T-cell (primary cell): Measurements from ENCODE around the gene C11orf16. TPM values are rescaled to one million over a fixed set of nuclear protein-coding genes. Genes with fewer than 3 reads are reported as not detected.
A peak's percentile ranks its signal among the peaks of the same experiment; 100 is the strongest.

Experiments used
- ATAC-seq, 4 experiments: fragments of 200-7000 bp in 3 of 4; fragments of 150-1000 bp in 1 of 4; cut with Tn5 transposase; replicated peaks in 1 of 4; 1 replicate in 3 of 4; 2 replicates in 1 of 4; pipeline ENCODE4 v1.10.0; 2021; ENCODE audit warnings: moderate library complexity in 3 of 4, mild to moderate bottlenecking in 2 of 4, moderate number of reproducible peaks in 1 of 4
- CTCF ChIA-PET, 2 donors: fragments of 300-600 bp; sonication (Branson Sonifier 250); formaldehyde crosslinking; loops; one replicate each; lab custom pipeline; 2022; ENCODE audit warnings: antibody characterized with exemption in 2 of 2; lab: Charles Lee
- POLR2A ChIA-PET, 2 donors: fragments of 300-600 bp; sonication (Branson Sonifier 250); formaldehyde crosslinking; loops; one replicate each; lab custom pipeline; 2022; ENCODE audit warnings: antibody characterized with exemption in 2 of 2; lab: Charles Lee
- DNase-seq, 35 experiments: peaks; one replicate each; pipeline versions ENCODE4 v3.0.0 to v3.0.0-alpha.2; 2013 to 2023
- H3K27ac ChIP-seq: one replicate; pipeline ENCODE4 v1.5.1; 2013; ENCODE audit warnings: low read length
- H3K27me3 ChIP-seq, 2 experiments: replicated peaks in 1 of 2; 1 replicate in 1 of 2; 2 replicates in 1 of 2; pipeline versions ENCODE4 v1.6.1 to v1.7.0; 2013; ENCODE audit warnings: low read length in 1 of 2, mixed read lengths in 1 of 2; ENCODE audit not compliant: control insufficient read depth in 2 of 2, insufficient read depth in 2 of 2; ENCODE audit errors: extremely low read depth in 1 of 2
- H3K36me3 ChIP-seq, 2 donors: 1 replicate in 1 of 2; 2 replicates in 1 of 2; pipeline versions ENCODE4 v1.6.1 to v1.7.0; 2013; ENCODE audit warnings: low read length in 1 of 2; ENCODE audit not compliant: control insufficient read depth in 2 of 2, insufficient read depth in 1 of 2; ENCODE audit errors: extremely low read depth in 1 of 2
- H3K4me1 ChIP-seq, 2 experiments: 1 replicate in 1 of 2; 2 replicates in 1 of 2; pipeline versions ENCODE4 v1.6.1 to v1.7.0; 2013; ENCODE audit warnings: low read length in 2 of 2, mixed read lengths in 1 of 2; ENCODE audit not compliant: insufficient read depth in 2 of 2, control insufficient read depth in 1 of 2; ENCODE audit errors: extremely low read depth in 1 of 2
- H3K4me3 ChIP-seq, 2 donors: 1 replicate in 1 of 2; 2 replicates in 1 of 2; pipeline versions ENCODE4 v1.5.1 to v1.7.0; 2013; ENCODE audit warnings: mild to moderate bottlenecking in 2 of 2, low read length in 1 of 2, moderate library complexity in 1 of 2; ENCODE audit not compliant: control insufficient read depth in 1 of 2; ENCODE audit errors: extremely low read depth in 1 of 2
- H3K9me3 ChIP-seq: 2 replicates; pipeline ENCODE4 v1.7.0; 2013
- H3K27ac Mint-ChIP-seq, 2 donors: one replicate each; pipeline ENCODE4 v1.8.0; 2020 to 2021; ENCODE audit warnings: mild to moderate bottlenecking in 2 of 2, mixed read lengths in 2 of 2
- H3K27me3 Mint-ChIP-seq, 2 donors: one replicate each; pipeline ENCODE4 v1.8.0; 2021 to 2022; ENCODE audit warnings: mixed read lengths in 2 of 2
- H3K36me3 Mint-ChIP-seq: one replicate; pipeline ENCODE4 v1.8.0; 2021; ENCODE audit warnings: mixed read lengths
- H3K4me1 Mint-ChIP-seq, 3 donors: one replicate each; pipeline ENCODE4 v1.8.0; 2020 to 2022; ENCODE audit warnings: mixed read lengths in 3 of 3, mild to moderate bottlenecking in 1 of 3
- H3K4me3 Mint-ChIP-seq, 3 donors: one replicate each; pipeline ENCODE4 v1.8.0; 2020 to 2022; ENCODE audit warnings: mild to moderate bottlenecking in 3 of 3, mixed read lengths in 3 of 3, moderate library complexity in 3 of 3
- H3K9me3 Mint-ChIP-seq, 3 donors: one replicate each; pipeline ENCODE4 v1.8.0; 2020 to 2022; ENCODE audit warnings: mixed read lengths in 3 of 3
- WGBS: methylation state at CpG from one replicate; pipeline ENCODE4 v1.1.5; 2013; ENCODE audit warnings: missing lambda C conversion rate; ENCODE audit not compliant: insufficient coverage; 5-methylcytosine and 5-hydroxymethylcytosine counted together
- total RNA-seq, 35 experiments: library from RNA in 6 of 35; stranded (reverse) in 6 of 35; fragments of 120-200 nt in 1 of 35; gene quantifications; one replicate each; pipeline versions ENCODE4 v1.2.1 to v1.2.4 and lab custom pipeline; 2013 to 2026

Gene C11orf16
- total RNA-seq, 5 donors from 2014 or later (not counting 1 experiment from before 2014, with no cell fraction given), result not detected

DNA sequence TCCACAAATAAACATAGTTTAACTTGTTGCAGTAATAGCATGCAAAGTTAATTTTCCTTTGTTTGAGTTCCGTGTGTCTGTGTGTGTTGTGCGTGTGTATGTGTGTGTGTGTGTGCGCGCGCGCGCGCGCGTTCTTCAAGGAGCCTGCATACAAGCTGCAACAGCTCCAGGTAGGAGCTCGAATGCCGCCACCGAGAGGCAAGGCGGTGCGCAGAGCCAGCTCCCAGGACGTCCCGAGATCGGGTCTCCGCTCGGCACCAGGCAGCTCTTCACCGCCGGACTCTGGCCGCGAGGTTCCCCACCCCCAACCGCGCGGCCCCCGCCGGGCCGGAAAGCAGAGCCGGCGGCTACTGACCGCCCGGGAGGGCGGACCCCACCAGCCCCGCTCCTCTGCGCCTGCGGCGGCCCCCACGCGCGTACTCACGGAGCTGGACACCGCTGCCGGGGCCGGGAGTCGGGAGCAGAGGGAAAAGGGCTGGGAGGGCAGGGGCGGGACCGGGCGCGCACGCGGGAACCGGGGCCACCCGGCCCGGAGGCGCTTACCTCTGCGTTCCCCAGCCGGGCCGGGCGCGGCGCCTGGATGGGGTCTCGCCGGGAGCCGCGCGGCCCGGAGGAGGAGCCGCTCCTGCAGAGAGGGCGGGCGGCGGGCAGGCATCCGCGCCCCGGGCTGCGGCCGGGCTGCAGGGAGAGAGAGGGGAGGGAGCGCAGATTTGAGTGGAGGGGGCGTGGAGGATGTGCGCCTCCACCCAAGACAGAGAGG lies 62.2 kb downstream of the C11orf16 start:
- H3K27ac ChIP-seq, result no peak overlapping the region
- ATAC-seq (peak in 1 of 4 experiments; percentile 27), DNase-seq (peak in 3 of 35 experiments; percentile 2 to 9 (median 5))
- H3K4me3 ChIP-seq, result peak overlapping the region in 1 of 2 donors; percentile 54
- H3K4me3 Mint-ChIP-seq, result peak overlapping the region; percentile 50 to 59 (median 53)
- 2% methylated on average over 76 of the region's 81 CpGs for WGBS
- no peaks in the 10 kb centered on the region for H3K9me3 ChIP-seq
- peaks cover 8 to 17% (median 16%) of the 10 kb centered on the region in 3 donors for H3K4me1 Mint-ChIP-seq
- H3K27ac Mint-ChIP-seq, result no peak overlapping the region
- ChIA-PET POLR2A (no interaction called here), CTCF (no interaction called here)
- peaks cover 8 to 31% of the 10 kb centered on the region in 2 experiments for H3K27me3 ChIP-seq
- peaks cover 6 to 10% of the 10 kb centered on the region in 2 experiments for H3K4me1 ChIP-seq
- no peaks in the 10 kb centered on the region for H3K36me3 ChIP-seq
- H3K36me3 Mint-ChIP-seq, result no peaks in the 10 kb centered on the region
- peaks cover 22 to 44% of the 10 kb centered on the region in 2 donors for H3K27me3 Mint-ChIP-seq
- no peaks in the 10 kb centered on the region for H3K9me3 Mint-ChIP-seq

Other genes starting within 250 kb of the C11orf16 start
- gene AKIP1, start 21.8 kb downstream of the C11orf16 start, total RNA-seq, result 10 to 100 TPM in 3 of 5 donors, 1 to 10 TPM in 2; 5.8 to 17.9 (median 11.1) TPM
- not detected for gene ASCL3, start 10.1 kb upstream of the C11orf16 start, total RNA-seq
- 10 to 100 TPM; 19.9 to 30.5 (median 29.4) TPM for gene TMEM9B, start 31.5 kb upstream of the C11orf16 start, total RNA-seq
- gene NRIP3, start 71.1 kb upstream of the C11orf16 start, total RNA-seq, result 1 to 10 TPM in 4 of 5 donors, under 1 TPM in 1; 0.89 to 3.9 (median 1.6) TPM
- 1 to 10 TPM in 1 of 5 donors, under 1 TPM in 3, not detected in 1; 0.22 to 1.3 (median 0.77) TPM for gene SCUBE2, start 158.7 kb upstream of the C11orf16 start, total RNA-seq